Measurements from ENCODE around the gene HOXA11. TPM values are rescaled to one million over a fixed set of nuclear protein-coding genes. Genes with fewer than 3 reads are reported as not detected.

Gene HOXA11
- not detected for total RNA-seq

- Histone ChIP-seq H3K36me3 (no peaks in the 10 kb centered on the region), H3K27ac (no peak within 1 kb of the TSS), H3K4me1 (peaks cover 0 to 54% of the 10 kb centered on the region in 2 donors), H3K27me3 (peaks cover 79 to 96% of the 10 kb centered on the region in 2 donors), H3K9me3 (no peaks in the 10 kb centered on the region), H3K4me3 (peak within 1 kb of the TSS in 1 of 2 donors; percentile 37)
- no peak for TF ChIP-seq CTCF (IDR thresholded peaks at IDR 0.05)
- DNase-seq (ENCODE audit: low spot score) = no peak
These were observed at the start of gene HOXA11 for GRCh38 chr7:27185013-27185853. HOXA11 (minus strand) TSS chr7:27185232; CDS start chr7:27185144, 88 bp downstream.

- no peaks in the 10 kb centered on the region for H3K36me3 ChIP-seq
- H3K27me3 ChIP-seq = peaks cover 0 to 20% of the 10 kb centered on the region in 2 donors
- H3K4me1 ChIP-seq = peaks cover 0 to 5% of the 10 kb centered on the region in 2 donors
- DNase-seq (ENCODE audit: low spot score) = no peak
- TF ChIP-seq CTCF (IDR thresholded peaks at IDR 0.05) = no peak
- no peaks in the 10 kb centered on the region for H3K9me3 ChIP-seq
- H3K27ac ChIP-seq = no peak overlapping the region
- no peak overlapping the region for H3K4me3 ChIP-seq
These were observed 44.4 kb upstream of the HOXA11 start for GRCh38 chr7:27229448-27229847.

- Histone ChIP-seq H3K4me3 (no peak overlapping the region), H3K36me3 (no peaks in the 10 kb centered on the region), H3K27ac (no peak overlapping the region), H3K4me1 (peaks cover 0 to 10% of the 10 kb centered on the region in 2 donors), H3K27me3 (peaks cover 18 to 43% of the 10 kb centered on the region in 2 donors), H3K9me3 (no peaks in the 10 kb centered on the region)
- TF ChIP-seq CTCF (IDR thresholded peaks at IDR 0.05) = no peak
- DNase-seq (ENCODE audit: low spot score) = no peak
These were observed 40.2 kb upstream of the HOXA11 start for GRCh38 chr7:27224983-27225934.

- no peak for TF ChIP-seq CTCF (IDR thresholded peaks at IDR 0.05)
- Histone ChIP-seq H3K36me3 (no peaks in the 10 kb centered on the region), H3K27me3 (peaks cover 18 to 45% of the 10 kb centered on the region in 2 donors), H3K4me1 (peaks cover 0 to 10% of the 10 kb centered on the region in 2 donors), H3K4me3 (no peak overlapping the region), H3K9me3 (no peaks in the 10 kb centered on the region), H3K27ac (no peak overlapping the region)
- DNase-seq (ENCODE audit: low spot score) = no peak
These were observed 39.0 kb upstream of the HOXA11 start for GRCh38 chr7:27223941-27224575.

- TF ChIP-seq CTCF (IDR thresholded peaks at IDR 0.05) = no peak
- H3K27me3 ChIP-seq = peaks cover 18 to 42% of the 10 kb centered on the region in 2 donors
- no peaks in the 10 kb centered on the region for H3K9me3 ChIP-seq
- no peaks in the 10 kb centered on the region for H3K36me3 ChIP-seq
- no peak for DNase-seq (ENCODE audit: low spot score)
- H3K27ac ChIP-seq = no peak overlapping the region
- no peak overlapping the region for H3K4me3 ChIP-seq
- peaks cover 0 to 10% of the 10 kb centered on the region in 2 donors for H3K4me1 ChIP-seq
These were observed 36.3 kb upstream of the HOXA11 start for GRCh38 chr7:27221201-27221797.
